Stimulated activated memory B cell treated with anti-CD40 and anti-IgM and Interleukin-4, amounts not matched to agents 10 μg/mL and 1 μg/mL and 100 μg/mL, for 72 hours (primary cell): ENCODE data around the gene TIFAB.

Experiments used
- ATAC-seq: fragments of 150-1000 bp; cut with Tn5 transposase; 2 replicates; pipeline ENCODE4 v1.10.0; 2021
- H3K27ac Mint-ChIP-seq: one replicate; pipeline ENCODE4 v1.8.0; 2022; ENCODE audit warnings: mild to moderate bottlenecking, mixed read lengths
- H3K27me3 Mint-ChIP-seq: one replicate; pipeline ENCODE4 v1.8.0; 2022; ENCODE audit warnings: mixed read lengths
- H3K36me3 Mint-ChIP-seq: one replicate; pipeline ENCODE4 v1.8.0; 2022; ENCODE audit warnings: mixed read lengths
- H3K4me1 Mint-ChIP-seq: one replicate; pipeline ENCODE4 v1.8.0; 2022; ENCODE audit warnings: mixed read lengths
- H3K4me3 Mint-ChIP-seq: one replicate; pipeline ENCODE4 v1.8.0; 2022; ENCODE audit warnings: mild to moderate bottlenecking, moderate library complexity, mixed read lengths
- H3K9me3 Mint-ChIP-seq: one replicate; pipeline ENCODE4 v1.8.0; 2022; ENCODE audit warnings: mixed read lengths

TIFAB gene

DNA sequence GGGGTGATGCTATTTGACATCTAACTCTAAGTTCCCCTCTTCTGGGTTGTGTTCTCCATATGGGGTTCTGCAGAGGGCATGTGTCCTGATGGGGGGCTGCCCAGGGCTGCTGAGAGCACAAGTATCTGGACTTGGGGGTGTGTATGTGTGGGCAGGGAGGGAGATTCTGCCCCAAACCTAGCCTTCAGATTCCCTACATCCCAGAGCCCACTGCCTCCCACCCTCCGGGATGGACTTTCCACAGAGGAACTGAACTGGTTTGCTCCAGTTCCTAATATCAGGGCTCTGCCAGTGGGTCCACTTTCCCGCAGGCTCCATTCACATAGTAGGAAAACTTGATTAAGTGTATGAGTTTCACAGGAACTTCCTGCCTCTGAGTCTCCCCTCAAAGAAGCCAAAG, 16.4 kb upstream of the TIFAB start:
- no peak for ATAC-seq
- Mint-ChIP-seq H3K27me3 (peaks cover 55% of the 10 kb centered on the region), H3K4me3 (no peak overlapping the region), H3K4me1 (peaks cover 8% of the 10 kb centered on the region), H3K27ac (no peak overlapping the region), H3K36me3 (no peaks in the 10 kb centered on the region), H3K9me3 (no peaks in the 10 kb centered on the region)

DNA sequence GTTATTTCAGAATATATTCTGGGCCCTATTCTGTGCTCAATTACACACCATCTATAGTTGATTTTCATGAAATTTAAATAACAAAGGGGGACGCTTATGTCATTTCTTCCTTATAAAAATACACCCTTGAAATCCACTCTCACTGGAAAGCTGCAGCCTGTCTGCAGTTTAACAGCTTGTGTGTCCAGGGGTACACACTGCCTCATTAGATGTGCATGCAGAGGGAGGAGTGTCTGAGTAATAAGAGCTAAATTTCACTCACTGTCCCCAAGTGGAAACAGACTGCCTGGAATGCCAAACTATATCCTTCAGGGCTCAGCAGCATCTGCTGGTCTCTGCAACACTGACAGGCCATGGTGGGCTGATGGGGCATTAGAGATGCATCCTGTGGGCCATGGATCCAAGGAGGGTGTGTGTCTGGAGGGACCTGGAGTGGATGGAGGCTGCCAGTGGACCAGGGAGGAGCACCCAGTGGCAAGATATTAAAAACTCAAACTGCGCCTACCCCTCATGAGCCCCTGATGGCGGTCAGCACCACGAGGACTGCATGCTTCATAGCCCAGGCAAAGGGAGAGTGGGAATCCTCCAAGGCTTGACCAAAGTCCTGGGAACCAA, 15.8 kb upstream of the TIFAB start:
- H3K27me3 Mint-ChIP-seq, result peaks cover 60% of the 10 kb centered on the region

GRCh38 chr5:135467051-135467625, 15.0 kb upstream of the TIFAB start:
- Mint-ChIP-seq H3K4me3 (no peak overlapping the region), H3K4me1 (peaks cover 8% of the 10 kb centered on the region), H3K27ac (no peak overlapping the region), H3K27me3 (peaks cover 60% of the 10 kb centered on the region), H3K9me3 (no peaks in the 10 kb centered on the region), H3K36me3 (no peaks in the 10 kb centered on the region)
- no peak for ATAC-seq

More for the DNA sequence above, 15.8 kb upstream of the TIFAB start:
- ATAC-seq, result no peak
- H3K4me3 Mint-ChIP-seq, result no peak overlapping the region
- no peaks in the 10 kb centered on the region for H3K9me3 Mint-ChIP-seq
- H3K4me1 Mint-ChIP-seq, result peaks cover 8% of the 10 kb centered on the region
- no peaks in the 10 kb centered on the region for H3K36me3 Mint-ChIP-seq
- H3K27ac Mint-ChIP-seq, result no peak overlapping the region

- Mint-ChIP-seq H3K27ac (no peak overlapping the region), H3K4me1 (peaks cover 8% of the 10 kb centered on the region), H3K36me3 (no peaks in the 10 kb centered on the region), H3K4me3 (peak overlapping the region; percentile 61), H3K9me3 (no peaks in the 10 kb centered on the region), H3K27me3 (peaks cover 60% of the 10 kb centered on the region)
- peak; percentile 79 for ATAC-seq
Observed at GRCh38 chr5:135466178-135467050, 14.3 kb upstream of the TIFAB start.

- H3K27ac Mint-ChIP-seq, result no peak overlapping the region
- H3K36me3 Mint-ChIP-seq, result no peaks in the 10 kb centered on the region
- H3K4me3 Mint-ChIP-seq, result no peak overlapping the region
- H3K27me3 Mint-ChIP-seq, result peaks cover 65% of the 10 kb centered on the region
- ATAC-seq, result no peak
- peaks cover 8% of the 10 kb centered on the region for H3K4me1 Mint-ChIP-seq
- no peaks in the 10 kb centered on the region for H3K9me3 Mint-ChIP-seq
Observed at GRCh38 chr5:135465391-135466122, 13.4 kb upstream of the TIFAB start.

DNA sequence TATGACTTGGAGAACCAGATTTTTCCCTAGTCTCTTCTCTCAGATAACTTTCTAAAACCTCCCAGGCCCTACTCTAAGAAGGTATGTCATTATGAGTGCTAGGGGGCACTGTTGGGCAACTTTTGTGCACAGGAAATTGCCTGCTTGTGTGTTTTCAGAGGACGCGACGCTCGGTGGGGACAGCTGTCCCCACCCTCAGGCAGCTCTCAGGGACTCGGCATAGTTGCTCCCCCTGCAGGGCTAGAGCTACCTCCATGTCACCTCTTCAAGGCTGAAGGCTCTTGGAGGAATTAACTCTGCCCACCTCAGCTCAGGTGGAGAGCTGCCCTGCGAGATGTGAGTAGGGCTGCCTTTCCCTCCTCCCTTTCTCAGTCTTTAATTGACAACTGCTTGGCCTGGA, 10.2 kb upstream of the TIFAB start:
- Mint-ChIP-seq H3K4me3 (no peak overlapping the region), H3K36me3 (no peaks in the 10 kb centered on the region), H3K4me1 (peaks cover 8% of the 10 kb centered on the region)

GRCh38 chr5:135461481-135462151, 9.5 kb upstream of the TIFAB start:
- Mint-ChIP-seq H3K9me3 (no peaks in the 10 kb centered on the region), H3K36me3 (no peaks in the 10 kb centered on the region), H3K4me3 (no peak overlapping the region), H3K27ac (no peak overlapping the region), H3K4me1 (peaks cover 10% of the 10 kb centered on the region), H3K27me3 (peaks cover 64% of the 10 kb centered on the region)
- ATAC-seq, result no peak

More for the DNA sequence above, 10.2 kb upstream of the TIFAB start:
- Mint-ChIP-seq H3K9me3 (no peaks in the 10 kb centered on the region), H3K27ac (no peak overlapping the region), H3K27me3 (peaks cover 71% of the 10 kb centered on the region)
- peak; percentile 60 for ATAC-seq

GRCh38 chr5:135460246-135461033, 8.3 kb upstream of the TIFAB start:
- H3K4me1 Mint-ChIP-seq, result peaks cover 11% of the 10 kb centered on the region

GRCh38 chr5:135458921-135459331, 6.8 kb upstream of the TIFAB start:
- no peak for ATAC-seq
- H3K27ac Mint-ChIP-seq, result no peak overlapping the region
- peaks cover 49% of the 10 kb centered on the region for H3K27me3 Mint-ChIP-seq
- H3K9me3 Mint-ChIP-seq, result no peaks in the 10 kb centered on the region
- H3K36me3 Mint-ChIP-seq, result no peaks in the 10 kb centered on the region
- no peak overlapping the region for H3K4me3 Mint-ChIP-seq
- H3K4me1 Mint-ChIP-seq, result peaks cover 11% of the 10 kb centered on the region

More at GRCh38 chr5:135460246-135461033, 8.3 kb upstream of the TIFAB start:
- no peak for ATAC-seq
- H3K9me3 Mint-ChIP-seq, result no peaks in the 10 kb centered on the region
- H3K27ac Mint-ChIP-seq, result no peak overlapping the region
- no peaks in the 10 kb centered on the region for H3K36me3 Mint-ChIP-seq
- no peak overlapping the region for H3K4me3 Mint-ChIP-seq
- peaks cover 52% of the 10 kb centered on the region for H3K27me3 Mint-ChIP-seq

- ATAC-seq, result no peak
- Mint-ChIP-seq H3K4me1 (peaks cover 11% of the 10 kb centered on the region), H3K27ac (no peak overlapping the region), H3K4me3 (no peak overlapping the region), H3K27me3 (peaks cover 49% of the 10 kb centered on the region), H3K9me3 (no peaks in the 10 kb centered on the region), H3K36me3 (no peaks in the 10 kb centered on the region)
Observed at GRCh38 chr5:135458356-135458755, 6.2 kb upstream of the TIFAB start.

DNA sequence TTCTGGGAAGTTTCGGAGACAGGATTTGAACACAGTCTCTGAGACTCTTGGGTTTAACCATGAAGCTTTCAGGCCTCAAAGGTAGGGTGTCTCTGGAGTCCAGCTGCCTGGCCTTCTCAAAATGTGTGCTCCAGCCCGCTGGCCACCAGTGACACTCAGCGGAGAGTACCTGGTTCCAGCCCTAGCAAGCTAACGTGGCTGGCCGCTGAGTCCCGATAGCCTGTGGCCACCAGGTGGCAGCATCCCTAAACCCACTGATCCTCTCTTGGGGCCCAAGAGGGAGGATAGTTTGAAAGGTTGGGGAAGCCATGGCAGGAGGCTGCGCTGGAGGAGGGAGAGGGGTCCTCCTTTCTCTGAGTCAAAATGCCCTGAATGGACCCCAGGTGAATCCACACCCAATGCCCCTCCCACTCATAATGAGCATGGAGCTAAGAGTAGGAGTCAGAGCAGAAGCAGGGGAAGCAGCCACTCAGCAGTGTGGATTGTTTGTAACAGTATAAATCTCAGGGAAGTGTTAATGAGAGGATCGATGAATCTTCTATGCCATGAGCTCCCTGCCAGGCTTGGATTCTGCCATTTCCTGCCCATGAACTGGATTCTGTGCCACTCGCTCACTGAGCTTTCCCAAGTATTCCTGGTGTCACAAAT, 5.4 kb upstream of the TIFAB start:
- Mint-ChIP-seq H3K36me3 (no peaks in the 10 kb centered on the region), H3K27me3 (peaks cover 55% of the 10 kb centered on the region), H3K4me3 (no peak overlapping the region), H3K27ac (no peak overlapping the region), H3K4me1 (peaks cover 13% of the 10 kb centered on the region), H3K9me3 (peaks cover 4% of the 10 kb centered on the region)
- ATAC-seq, result peak; percentile 37

DNA sequence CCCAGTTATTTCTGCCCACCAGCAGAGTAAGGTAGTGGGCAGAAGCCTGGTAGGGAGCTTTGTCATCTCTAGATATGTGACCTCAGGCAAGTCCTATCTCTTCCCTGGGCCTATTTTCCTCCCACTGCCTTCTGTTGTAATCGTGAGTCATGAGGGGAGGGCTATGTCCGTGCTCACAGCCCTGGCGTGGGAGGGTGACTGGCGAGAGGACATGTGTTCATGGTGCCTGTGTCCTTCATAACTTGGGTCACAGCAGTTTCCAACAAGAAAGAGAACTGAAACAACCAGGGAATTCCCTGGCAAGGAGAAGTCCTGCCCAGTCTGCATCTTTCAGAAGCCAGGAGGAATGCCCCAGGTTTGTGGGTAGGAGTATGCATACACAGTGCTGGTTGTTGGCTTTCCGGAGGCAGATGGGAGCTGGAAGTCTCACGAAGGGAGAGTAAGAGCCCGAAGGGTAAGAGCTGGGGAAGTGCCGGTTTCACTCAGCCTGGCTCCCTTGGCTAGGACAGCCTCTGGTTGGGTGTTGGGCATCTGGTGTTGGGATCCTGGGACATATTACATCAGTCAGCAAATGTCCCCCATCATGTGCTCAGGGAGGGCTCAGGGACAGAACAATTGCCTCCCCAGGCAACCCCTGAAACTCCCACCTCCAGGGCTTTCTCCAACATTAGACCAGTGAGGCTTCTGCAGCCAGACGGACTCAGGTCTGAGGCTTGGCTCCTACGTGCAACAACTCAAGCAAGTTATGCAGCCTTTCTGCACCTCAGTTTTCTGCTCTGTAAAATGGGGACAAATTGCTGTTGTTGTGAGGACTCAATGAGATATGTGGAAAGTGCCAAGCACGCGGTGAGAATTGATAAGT, 4.3 kb upstream of the TIFAB start:
- peaks cover 7% of the 10 kb centered on the region for H3K9me3 Mint-ChIP-seq
- no peaks in the 10 kb centered on the region for H3K36me3 Mint-ChIP-seq
- H3K27ac Mint-ChIP-seq, result no peak overlapping the region
- no peak overlapping the region for H3K4me3 Mint-ChIP-seq
- peak; percentile 89 for ATAC-seq
- H3K27me3 Mint-ChIP-seq, result peaks cover 55% of the 10 kb centered on the region
- H3K4me1 Mint-ChIP-seq, result peaks cover 20% of the 10 kb centered on the region

DNA sequence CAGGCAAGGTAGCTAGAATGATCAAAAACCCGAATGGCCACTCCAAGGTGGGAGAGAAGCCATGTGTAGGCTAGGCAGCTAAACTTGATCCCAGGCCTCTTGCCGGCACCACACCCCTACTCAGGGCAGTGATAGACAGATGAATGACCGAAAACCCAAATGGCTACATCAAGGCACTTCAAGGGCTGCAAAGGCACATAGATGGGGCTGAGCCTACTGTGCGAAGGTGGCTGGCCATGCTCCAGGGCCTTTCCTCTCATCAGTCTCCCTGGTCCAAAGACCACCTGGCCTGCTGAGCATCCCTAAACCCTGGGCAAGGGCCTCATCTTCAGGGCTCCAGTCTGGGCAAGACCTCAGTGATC, 3.7 kb upstream of the TIFAB start:
- Mint-ChIP-seq H3K9me3 (peaks cover 7% of the 10 kb centered on the region), H3K27me3 (peaks cover 53% of the 10 kb centered on the region), H3K4me1 (peaks cover 23% of the 10 kb centered on the region), H3K27ac (no peak overlapping the region), H3K36me3 (no peaks in the 10 kb centered on the region), H3K4me3 (no peak overlapping the region)
- no peak for ATAC-seq
